Stomach smooth muscle (tissue), 2 donors: ENCODE data around the gene SERPINB5.
A peak's percentile ranks its signal among the peaks of the same experiment; 100 is the strongest.

Source experiments
- H3K27ac ChIP-seq: one replicate; pipeline ENCODE4 v1.7.0; 2013; ENCODE audit warnings: mild to moderate bottlenecking, low read length, inconsistent platforms
- H3K27me3 ChIP-seq, 2 donors: one replicate each; pipeline ENCODE4 v1.7.0; 2013; ENCODE audit warnings: low read length in 2 of 2; ENCODE audit not compliant: insufficient read depth in 2 of 2, control insufficient read depth in 1 of 2
- H3K36me3 ChIP-seq, 2 donors: one replicate each; pipeline ENCODE4 v1.7.0; 2013; ENCODE audit warnings: low read length in 2 of 2; ENCODE audit not compliant: control insufficient read depth in 2 of 2, insufficient read depth in 2 of 2
- H3K4me1 ChIP-seq: one replicate; pipeline ENCODE4 v1.7.0; 2013; ENCODE audit warnings: low read length; ENCODE audit not compliant: control insufficient read depth, insufficient read depth
- H3K4me3 ChIP-seq, 2 donors: one replicate each; pipeline ENCODE4 v1.7.0; 2013; ENCODE audit warnings: low read length in 2 of 2
- H3K9ac ChIP-seq, 2 donors: one replicate each; pipeline ENCODE4 v1.7.0; 2013; ENCODE audit warnings: low read length in 2 of 2, mild to moderate bottlenecking in 1 of 2
- H3K9me3 ChIP-seq, 2 donors: one replicate each; pipeline ENCODE4 v1.7.0; 2013; ENCODE audit warnings: low read length in 2 of 2; ENCODE audit not compliant: control insufficient read depth in 2 of 2
- donor health status: healthy.
- donor health status: Pancreatic carcinoma.

Gene SERPINB5

DNA sequence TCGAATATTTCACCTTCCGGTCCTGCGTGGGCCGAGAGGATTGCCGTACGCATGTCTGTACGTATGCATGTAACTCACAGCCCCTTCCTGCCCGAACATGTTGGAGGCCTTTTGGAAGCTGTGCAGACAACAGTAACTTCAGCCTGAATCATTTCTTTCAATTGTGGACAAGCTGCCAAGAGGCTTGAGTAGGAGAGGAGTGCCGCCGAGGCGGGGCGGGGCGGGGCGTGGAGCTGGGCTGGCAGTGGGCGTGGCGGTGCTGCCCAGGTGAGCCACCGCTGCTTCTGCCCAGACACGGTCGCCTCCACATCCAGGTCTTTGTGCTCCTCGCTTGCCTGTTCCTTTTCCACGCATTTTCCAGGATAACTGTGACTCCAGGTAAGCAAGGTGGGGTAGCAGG is at the start of gene SERPINB5:
TSS of gene SERPINB5 (plus strand) at position 291 of the 400 bp plus-strand sequence. CDS start 7,471 bp downstream, outside the sequence.
- Histone ChIP-seq H3K9ac (no peak within 1 kb of the TSS), H3K27me3 (no peaks in the 10 kb centered on the region), H3K4me1 (no peaks in the 10 kb centered on the region), H3K27ac (no peak within 1 kb of the TSS), H3K9me3 (no peaks in the 10 kb centered on the region), H3K36me3 (no peaks in the 10 kb centered on the region), H3K4me3 (no peak within 1 kb of the TSS)

- H3K9ac ChIP-seq = no peak overlapping the region
- no peaks in the 10 kb centered on the region for H3K36me3 ChIP-seq
- H3K4me3 ChIP-seq = no peak overlapping the region
- no peaks in the 10 kb centered on the region for H3K27me3 ChIP-seq
- H3K9me3 ChIP-seq = no peaks in the 10 kb centered on the region
- H3K27ac ChIP-seq = no peak overlapping the region
- peaks cover 3% of the 10 kb centered on the region for H3K4me1 ChIP-seq
Measured at GRCh38 chr18:63427558-63427957, 49.2 kb upstream of the SERPINB5 start.

DNA sequence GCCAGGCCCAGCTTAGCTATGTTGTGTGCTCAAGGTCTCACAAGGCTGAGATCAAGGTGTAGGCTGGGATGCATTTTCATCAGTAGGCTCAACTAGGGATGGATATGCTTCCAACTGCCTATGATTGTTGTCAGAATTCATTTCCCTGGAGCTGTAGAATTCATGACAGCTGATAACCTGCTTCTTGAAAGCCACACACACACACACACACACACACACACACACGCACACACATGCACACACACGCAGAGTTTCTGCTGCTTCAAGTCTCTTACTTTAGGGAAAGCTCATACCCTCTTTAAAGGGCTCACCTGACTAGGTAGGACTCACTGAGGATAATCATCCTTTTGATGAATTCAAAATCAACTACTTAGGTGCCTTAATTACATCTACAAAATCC is 46.2 kb upstream of the SERPINB5 start:
- H3K27ac ChIP-seq = no peak overlapping the region
- no peak overlapping the region for H3K4me3 ChIP-seq
- H3K9ac ChIP-seq = no peak overlapping the region
- H3K36me3 ChIP-seq = no peaks in the 10 kb centered on the region
- no peaks in the 10 kb centered on the region for H3K9me3 ChIP-seq
- no peaks in the 10 kb centered on the region for H3K4me1 ChIP-seq
- H3K27me3 ChIP-seq = no peaks in the 10 kb centered on the region

- no peaks in the 10 kb centered on the region for H3K27me3 ChIP-seq
- H3K4me1 ChIP-seq = no peaks in the 10 kb centered on the region
- H3K9ac ChIP-seq = no peak overlapping the region
- no peaks in the 10 kb centered on the region for H3K36me3 ChIP-seq
- no peak overlapping the region for H3K4me3 ChIP-seq
- H3K27ac ChIP-seq = no peak overlapping the region
- H3K9me3 ChIP-seq = no peaks in the 10 kb centered on the region
Measured at GRCh38 chr18:63431180-63431579, 45.6 kb upstream of the SERPINB5 start.

GRCh38 chr18:63433334-63433866 is 43.4 kb upstream of the SERPINB5 start:
- Histone ChIP-seq H3K9me3 (no peaks in the 10 kb centered on the region), H3K4me1 (no peaks in the 10 kb centered on the region), H3K27ac (no peak overlapping the region), H3K9ac (no peak overlapping the region), H3K4me3 (no peak overlapping the region), H3K27me3 (no peaks in the 10 kb centered on the region), H3K36me3 (no peaks in the 10 kb centered on the region)

DNA sequence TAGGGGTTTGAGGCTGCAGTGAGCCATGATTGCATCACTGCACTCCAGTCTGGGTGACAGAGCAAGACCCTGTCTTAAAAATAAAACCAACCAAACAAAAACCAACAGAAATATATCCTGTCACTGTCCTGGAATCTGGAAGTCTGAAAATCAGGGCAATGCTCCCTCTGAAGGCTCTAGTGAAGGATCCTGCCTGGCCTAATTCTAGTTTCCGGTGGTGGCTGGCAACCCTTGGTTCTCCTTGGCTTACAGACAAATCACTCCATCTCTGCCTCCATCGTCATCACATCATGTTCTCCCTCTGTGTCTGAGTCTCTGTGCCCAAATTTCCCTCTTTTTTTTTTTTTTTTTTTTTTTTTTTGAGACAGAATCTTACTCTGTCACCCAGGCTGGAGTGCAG is 38.6 kb upstream of the SERPINB5 start:
- H3K27ac ChIP-seq = no peak overlapping the region
- peaks cover 3% of the 10 kb centered on the region for H3K4me1 ChIP-seq
- H3K9ac ChIP-seq = no peak overlapping the region
- H3K4me3 ChIP-seq = no peak overlapping the region
- no peaks in the 10 kb centered on the region for H3K9me3 ChIP-seq
- H3K36me3 ChIP-seq = no peaks in the 10 kb centered on the region
- H3K27me3 ChIP-seq = no peaks in the 10 kb centered on the region

DNA sequence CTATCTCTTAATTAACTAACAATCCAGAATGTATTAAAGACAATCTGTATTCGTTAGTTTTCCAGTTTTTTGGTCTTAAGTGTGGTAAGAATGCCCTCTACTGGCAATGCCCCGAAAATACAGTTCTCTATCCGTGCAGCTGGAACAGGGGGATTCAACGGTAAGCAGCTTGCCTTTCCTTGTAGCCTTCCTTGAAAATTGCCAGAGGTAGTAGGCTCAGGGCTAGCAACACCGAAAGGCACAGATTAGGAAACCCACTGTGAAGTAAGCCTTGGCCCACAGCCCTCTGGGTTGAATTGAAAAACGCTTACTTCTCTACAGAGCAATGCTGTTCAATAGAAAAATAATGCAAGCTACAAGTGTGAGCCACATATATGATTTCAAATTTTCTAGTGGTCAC is 37.4 kb upstream of the SERPINB5 start:
- H3K36me3 ChIP-seq = no peaks in the 10 kb centered on the region
- no peaks in the 10 kb centered on the region for H3K9me3 ChIP-seq
- H3K27ac ChIP-seq = no peak overlapping the region
- no peaks in the 10 kb centered on the region for H3K27me3 ChIP-seq
- H3K4me3 ChIP-seq = peak overlapping the region in 1 of 2 donors; percentile 25
- H3K9ac ChIP-seq = no peak overlapping the region
- H3K4me1 ChIP-seq = peaks cover 3% of the 10 kb centered on the region

DNA sequence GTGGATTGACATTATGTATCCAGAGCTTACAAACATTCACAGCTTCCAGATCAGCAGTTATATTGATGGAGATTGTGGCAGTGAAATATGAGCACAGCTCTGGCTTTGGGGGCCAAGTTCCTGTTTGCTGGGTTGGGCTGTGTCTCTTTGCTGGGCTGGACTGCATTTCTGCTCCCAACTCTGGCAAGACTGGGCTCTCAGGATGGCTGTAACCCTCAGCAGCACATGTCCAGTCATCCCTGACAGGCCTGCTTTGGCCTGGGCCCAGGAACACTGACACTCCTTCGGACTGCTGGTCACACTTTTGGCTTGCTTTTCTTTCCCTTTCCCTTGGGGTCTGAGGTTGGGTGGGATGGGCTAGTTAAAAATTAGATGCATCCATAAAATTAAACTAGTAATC is 36.5 kb upstream of the SERPINB5 start:
- H3K27me3 ChIP-seq = no peaks in the 10 kb centered on the region
- H3K4me3 ChIP-seq = no peak overlapping the region
- peaks cover 3% of the 10 kb centered on the region for H3K4me1 ChIP-seq
- H3K36me3 ChIP-seq = no peaks in the 10 kb centered on the region
- H3K9me3 ChIP-seq = no peaks in the 10 kb centered on the region
- H3K27ac ChIP-seq = no peak overlapping the region
- no peak overlapping the region for H3K9ac ChIP-seq

- no peak overlapping the region for H3K9ac ChIP-seq
- H3K9me3 ChIP-seq = no peaks in the 10 kb centered on the region
- H3K4me1 ChIP-seq = peaks cover 3% of the 10 kb centered on the region
- H3K27ac ChIP-seq = no peak overlapping the region
- no peaks in the 10 kb centered on the region for H3K27me3 ChIP-seq
- H3K36me3 ChIP-seq = no peaks in the 10 kb centered on the region
- no peak overlapping the region for H3K4me3 ChIP-seq
Measured at GRCh38 chr18:63440881-63441280, 35.9 kb upstream of the SERPINB5 start.

DNA sequence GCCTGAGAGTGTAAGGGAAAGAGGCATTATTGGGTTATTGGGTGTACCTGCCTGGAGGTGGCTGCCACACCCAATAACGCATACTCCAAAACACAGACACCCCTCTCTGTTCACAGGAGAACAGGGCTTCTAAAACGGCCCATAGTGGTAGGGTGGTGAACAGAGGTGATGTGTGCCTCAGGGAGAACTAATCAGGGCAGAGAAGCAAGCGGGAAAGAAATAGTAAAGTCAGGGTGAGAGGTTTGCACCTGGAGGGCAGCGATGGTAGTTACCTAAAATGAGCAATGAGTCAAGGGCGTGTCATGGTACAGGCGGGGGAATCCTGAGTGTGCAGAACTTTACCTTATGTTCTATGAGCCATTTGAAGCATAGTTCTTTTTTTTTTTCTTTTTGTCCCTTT is 32.9 kb upstream of the SERPINB5 start:
- Histone ChIP-seq H3K4me1 (peaks cover 3% of the 10 kb centered on the region), H3K4me3 (no peak overlapping the region), H3K9ac (no peak overlapping the region), H3K27ac (no peak overlapping the region), H3K27me3 (no peaks in the 10 kb centered on the region), H3K36me3 (no peaks in the 10 kb centered on the region), H3K9me3 (no peaks in the 10 kb centered on the region)

DNA sequence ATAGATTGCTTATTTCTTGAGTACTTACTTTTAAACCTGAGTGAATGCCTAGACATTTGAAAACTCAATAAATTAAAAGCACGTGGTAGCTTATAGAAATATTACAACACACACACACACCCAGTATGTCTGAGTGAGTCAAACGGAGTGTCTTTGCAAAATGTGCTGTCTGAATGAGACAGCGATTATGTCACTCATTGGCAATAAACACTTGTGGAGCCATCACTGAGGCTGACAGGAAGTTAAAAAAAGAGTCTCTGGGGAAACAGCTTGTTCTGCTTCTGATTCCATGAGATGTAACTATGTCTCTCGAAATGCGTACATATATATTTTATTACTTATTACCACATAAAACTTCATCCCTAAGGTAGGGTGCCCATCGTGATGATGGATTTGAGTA is 32.2 kb upstream of the SERPINB5 start:
- H3K36me3 ChIP-seq = no peaks in the 10 kb centered on the region
- no peaks in the 10 kb centered on the region for H3K4me1 ChIP-seq
- H3K4me3 ChIP-seq = no peak overlapping the region
- H3K9ac ChIP-seq = no peak overlapping the region
- H3K27me3 ChIP-seq = no peaks in the 10 kb centered on the region
- H3K9me3 ChIP-seq = no peaks in the 10 kb centered on the region
- H3K27ac ChIP-seq = no peak overlapping the region
